Naive thymus-derived CD4-positive, alpha-beta T cell (primary cell): Measurements from ENCODE around the gene ZNF215. TPM values are rescaled to one million over a fixed set of nuclear protein-coding genes. Genes with fewer than 3 reads are reported as not detected.
"Not testable (repeated sequence)": the region's sequence is repeated elsewhere in the genome, so short reads cannot be mapped to it uniquely, and the experiment has no call there.

Source experiments
- ATAC-seq: fragments of 150-1000 bp; cut with Tn5 transposase; 2 replicates; pipeline ENCODE4 v1.10.0; 2021; ENCODE audit warnings: mild to moderate bottlenecking, moderate library complexity
- CTCF ChIA-PET: fragments of 350-600 bp; sonication (Branson Sonifier 250); formaldehyde crosslinking; loops from one replicate; lab custom pipeline; 2021; ENCODE audit warnings: antibody characterized with exemption; lab: Charles Lee
- POLR2A ChIA-PET: fragments of 350-600 bp; sonication (Branson Sonifier 250); formaldehyde crosslinking; loops from one replicate; lab custom pipeline; 2021; ENCODE audit warnings: antibody characterized with exemption, inconsistent platforms; lab: Charles Lee
- DNase-seq, 9 donors: peaks; one replicate each; pipeline versions ENCODE4 v3.0.0 to v3.0.0-alpha.2; 2020 to 2022; ENCODE audit warnings: mixed read lengths in 1 of 9
- H3K27ac ChIP-seq: one replicate; pipeline ENCODE4 v1.7.0; 2013; ENCODE audit warnings: mild to moderate bottlenecking, low read depth, low read length, moderate library complexity
- H3K27me3 ChIP-seq, 2 donors: one replicate each; pipeline ENCODE4 v1.7.0; 2013; ENCODE audit warnings: low read length in 2 of 2, mild to moderate bottlenecking in 2 of 2, moderate library complexity in 2 of 2; ENCODE audit not compliant: control insufficient read depth in 2 of 2, insufficient read depth in 2 of 2
- H3K36me3 ChIP-seq, 3 experiments: 1 replicate in 2 of 3; 2 replicates in 1 of 3; pipeline ENCODE4 v1.7.0; 2013; ENCODE audit warnings: low read length in 3 of 3, mild to moderate bottlenecking in 3 of 3, moderate library complexity in 1 of 3; ENCODE audit not compliant: insufficient read depth in 3 of 3, control insufficient read depth in 2 of 3
- H3K4me1 ChIP-seq, 2 donors: one replicate each; pipeline ENCODE4 v1.7.0; 2013; ENCODE audit warnings: low read length in 2 of 2, mild to moderate bottlenecking in 2 of 2, moderate library complexity in 1 of 2; ENCODE audit not compliant: control insufficient read depth in 2 of 2, insufficient read depth in 2 of 2
- H3K4me3 ChIP-seq: 2 replicates; pipeline ENCODE4 v1.7.0; 2013; ENCODE audit warnings: mild to moderate bottlenecking, low read length
- H3K9me3 ChIP-seq, 3 experiments: 1 replicate in 2 of 3; 2 replicates in 1 of 3; pipeline ENCODE4 v1.7.0; 2013; ENCODE audit warnings: low read length in 3 of 3; ENCODE audit not compliant: control insufficient read depth in 2 of 3
- H3K27ac Mint-ChIP-seq, 9 donors: one replicate each; pipeline ENCODE4 v1.8.0; 2020 to 2022; ENCODE audit warnings: mixed read lengths in 9 of 9, mild to moderate bottlenecking in 8 of 9, moderate library complexity in 5 of 9, inconsistent platforms in 2 of 9
- H3K27me3 Mint-ChIP-seq, 5 donors: one replicate each; pipeline ENCODE4 v1.8.0; 2021 to 2022; ENCODE audit warnings: mixed read lengths in 5 of 5, mild to moderate bottlenecking in 1 of 5
- H3K36me3 Mint-ChIP-seq, 5 donors: one replicate each; pipeline ENCODE4 v1.8.0; 2020 to 2022; ENCODE audit warnings: mixed read lengths in 5 of 5, mild to moderate bottlenecking in 3 of 5, inconsistent platforms in 1 of 5
- H3K4me1 Mint-ChIP-seq, 7 donors: one replicate each; pipeline ENCODE4 v1.8.0; 2020 to 2022; ENCODE audit warnings: mixed read lengths in 7 of 7, mild to moderate bottlenecking in 3 of 7, inconsistent platforms in 1 of 7
- H3K4me3 Mint-ChIP-seq, 10 donors: one replicate each; pipeline ENCODE4 v1.8.0; 2020 to 2022; ENCODE audit warnings: mild to moderate bottlenecking in 10 of 10, mixed read lengths in 10 of 10, moderate library complexity in 6 of 10, inconsistent platforms in 2 of 10
- H3K9me3 Mint-ChIP-seq, 11 donors: one replicate each; pipeline ENCODE4 v1.8.0; 2020 to 2022; ENCODE audit warnings: mixed read lengths in 11 of 11, mild to moderate bottlenecking in 4 of 11, inconsistent platforms in 1 of 11, moderate library complexity in 1 of 11
- intact Hi-C, 2 donors: fragments of 100-400 bp; cut with micrococcal nuclease; formaldehyde crosslinking; loops; one replicate each; pipeline ENCODE4 v1.15.1; 2023
- polyA plus RNA-seq, 2 donors: library from polyadenylated mRNA; unstranded; fragments of 300-500 nt; fragmentation: Illumina TruSeq; gene quantifications; one replicate each; pipeline ENCODE4 v1.2.3, GENCODE V29; 2021
- total RNA-seq, 6 experiments: library from RNA in 5 of 6; stranded (reverse) in 5 of 6; gene quantifications; 1 replicate in 5 of 6; 2 replicates in 1 of 6; pipeline ENCODE4 v1.2.3 and lab custom pipeline; 2021 to 2026

The ZNF215 gene
- total and polyA plus RNA-seq, 7 experiments from 2014 or later: 0.35 to 2.4 (median 0.54) TPM; not detected in 2

GRCh38 chr11:6962141-6962540 is 35.9 kb downstream of the ZNF215 start:
- no peaks in the 10 kb centered on the region for H3K27me3 ChIP-seq
- intact Hi-C loops: no loop called here
- peaks cover 0 to 5% (median 0%) of the 10 kb centered on the region in 11 donors for H3K9me3 Mint-ChIP-seq
- POLR2A ChIA-PET: no interaction called here
- no peak overlapping the region for H3K4me3 Mint-ChIP-seq
- ATAC-seq: no peak
- CTCF ChIA-PET: no interaction called here
- H3K36me3 ChIP-seq: no peaks in the 10 kb centered on the region
- no peak overlapping the region for H3K27ac Mint-ChIP-seq
- no peak overlapping the region for H3K4me3 ChIP-seq
- peaks cover 0 to 10% (median 0%) of the 10 kb centered on the region in 5 donors for H3K27me3 Mint-ChIP-seq
- H3K9me3 ChIP-seq: no peaks in the 10 kb centered on the region
- no peak for DNase-seq
- peaks cover 0 to 4% (median 0%) of the 10 kb centered on the region in 5 donors for H3K36me3 Mint-ChIP-seq
- H3K4me1 ChIP-seq: no peaks in the 10 kb centered on the region
- no peak overlapping the region for H3K27ac ChIP-seq
- no peaks in the 10 kb centered on the region for H3K4me1 Mint-ChIP-seq

- ChIA-PET POLR2A (no interaction called here), CTCF (no interaction called here)
- no peak overlapping the region for H3K27ac Mint-ChIP-seq
- intact Hi-C loops: no loop called here
- no peaks in the 10 kb centered on the region for H3K4me1 ChIP-seq
- no peaks in the 10 kb centered on the region for H3K27me3 ChIP-seq
- no peak overlapping the region for H3K27ac ChIP-seq
- H3K36me3 ChIP-seq: no peaks in the 10 kb centered on the region
- H3K4me3 Mint-ChIP-seq: no peak overlapping the region
- H3K9me3 ChIP-seq: no peaks in the 10 kb centered on the region
- ATAC-seq (no peak), DNase-seq (no peak)
- peaks cover 0 to 8% (median 0%) of the 10 kb centered on the region in 5 donors for H3K27me3 Mint-ChIP-seq
- no peak overlapping the region for H3K4me3 ChIP-seq
- no peaks in the 10 kb centered on the region for H3K4me1 Mint-ChIP-seq
- peaks cover 0 to 4% (median 0%) of the 10 kb centered on the region in 5 donors for H3K36me3 Mint-ChIP-seq
- peaks cover 0 to 10% (median 3%) of the 10 kb centered on the region in 11 donors for H3K9me3 Mint-ChIP-seq
Observed at GRCh38 chr11:6962673-6963072, 36.4 kb downstream of the ZNF215 start.

- ATAC-seq: no peak
- no peak overlapping the region for H3K4me3 ChIP-seq
- H3K27ac ChIP-seq: no peak overlapping the region
- intact Hi-C loops: no loop called here
- no peaks in the 10 kb centered on the region for H3K36me3 ChIP-seq
- Mint-ChIP-seq H3K9me3 (peaks cover 0 to 20% (median 7%) of the 10 kb centered on the region in 11 donors), H3K27ac (no peak overlapping the region), H3K4me3 (no peak overlapping the region), H3K4me1 (no peaks in the 10 kb centered on the region), H3K27me3 (peaks cover 0 to 12% (median 0%) of the 10 kb centered on the region in 5 donors), H3K36me3 (peaks cover 0 to 5% (median 0%) of the 10 kb centered on the region in 5 donors)
- no peak for DNase-seq
- no peaks in the 10 kb centered on the region for H3K27me3 ChIP-seq
- no peaks in the 10 kb centered on the region for H3K4me1 ChIP-seq
- no peaks in the 10 kb centered on the region for H3K9me3 ChIP-seq
- POLR2A ChIA-PET: no interaction called here
- CTCF ChIA-PET: no interaction called here
Observed at GRCh38 chr11:6968816-6969215, 42.6 kb downstream of the ZNF215 start.

DNA sequence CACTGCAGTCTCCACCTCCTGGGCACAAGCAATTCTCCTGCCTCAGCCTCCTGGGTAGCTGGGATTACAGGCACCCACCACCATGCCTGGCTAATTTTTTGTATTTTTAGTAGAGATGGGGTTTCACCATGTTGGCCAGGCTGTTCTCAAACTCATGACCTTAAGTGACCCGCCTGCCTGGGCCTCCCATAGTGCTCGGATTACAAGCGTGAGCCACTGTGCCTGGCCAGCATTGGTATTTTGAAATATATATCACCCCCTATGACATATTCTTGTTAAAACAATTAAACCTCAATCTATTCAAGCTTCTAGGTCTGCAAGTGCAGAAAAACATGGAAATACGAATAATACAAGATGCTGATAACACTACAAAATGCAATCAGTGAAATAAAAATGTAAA is 43.6 kb downstream of the ZNF215 start:
- DNase-seq, H3K27ac ChIP-seq, H3K27ac Mint-ChIP-seq, intact Hi-C loops, H3K4me1 ChIP-seq, H3K4me1 Mint-ChIP-seq, H3K4me3 Mint-ChIP-seq, ATAC-seq, H3K9me3 ChIP-seq, POLR2A ChIA-PET, H3K36me3 ChIP-seq, H3K27me3 ChIP-seq, H3K36me3 Mint-ChIP-seq, CTCF ChIA-PET, H3K4me3 ChIP-seq: not testable (repeated sequence)
- Mint-ChIP-seq H3K9me3 (peaks cover 0 to 20% (median 7%) of the 10 kb centered on the region in 11 donors), H3K27me3 (peaks cover 0 to 12% (median 0%) of the 10 kb centered on the region in 5 donors)

- H3K27ac ChIP-seq: no peak overlapping the region
- Mint-ChIP-seq H3K4me3 (no peak overlapping the region), H3K27ac (no peak overlapping the region), H3K4me1 (no peaks in the 10 kb centered on the region), H3K9me3 (peaks cover 0 to 8% (median 1%) of the 10 kb centered on the region in 11 donors), H3K27me3 (peaks cover 0 to 26% (median 5%) of the 10 kb centered on the region in 5 donors), H3K36me3 (peaks cover 0 to 3% (median 0%) of the 10 kb centered on the region in 5 donors)
- intact Hi-C loops: no loop called here
- no peak for ATAC-seq
- no peaks in the 10 kb centered on the region for H3K4me1 ChIP-seq
- H3K36me3 ChIP-seq: no peaks in the 10 kb centered on the region
- no peaks in the 10 kb centered on the region for H3K9me3 ChIP-seq
- CTCF ChIA-PET: no interaction called here
- DNase-seq: no peak
- H3K27me3 ChIP-seq: no peaks in the 10 kb centered on the region
- H3K4me3 ChIP-seq: no peak overlapping the region
- POLR2A ChIA-PET: no interaction called here
Observed at GRCh38 chr11:6979365-6979764, 53.1 kb downstream of the ZNF215 start.

DNA sequence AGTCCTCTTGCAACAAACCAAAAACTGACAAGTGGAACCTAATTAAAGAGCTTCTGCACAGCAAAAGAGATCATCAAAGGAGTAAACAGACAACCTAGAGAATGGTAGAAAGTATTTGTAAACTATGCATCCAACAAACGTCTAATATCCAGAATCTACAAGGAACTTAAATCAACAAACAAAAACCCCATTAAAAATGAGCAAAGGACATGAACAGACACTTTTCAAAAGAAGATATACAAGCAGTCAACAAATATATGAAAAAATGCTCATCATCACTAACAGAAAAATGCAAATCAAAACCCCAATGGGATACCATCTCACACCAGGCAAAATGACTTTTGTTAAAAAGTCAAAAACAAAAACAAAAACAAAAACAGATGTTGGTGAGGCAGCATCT is 60.3 kb downstream of the ZNF215 start:
- Mint-ChIP-seq H3K27ac (no peak overlapping the region), H3K4me1 (peaks cover 0 to 1% (median 0%) of the 10 kb centered on the region in 7 donors), H3K36me3 (no peaks in the 10 kb centered on the region), H3K27me3 (peaks cover 0 to 11% (median 0%) of the 10 kb centered on the region in 5 donors), H3K4me3 (no peak overlapping the region), H3K9me3 (peaks cover 0 to 4% (median 0%) of the 10 kb centered on the region in 11 donors)
- Histone ChIP-seq H3K36me3 (no peaks in the 10 kb centered on the region), H3K27ac (no peak overlapping the region), H3K27me3 (no peaks in the 10 kb centered on the region), H3K9me3 (no peaks in the 10 kb centered on the region), H3K4me1 (no peaks in the 10 kb centered on the region), H3K4me3 (no peak overlapping the region)
- ATAC-seq (no peak), DNase-seq (no peak)
- POLR2A ChIA-PET: no interaction called here
- intact Hi-C loops: no loop called here
- CTCF ChIA-PET: no interaction called here

DNA sequence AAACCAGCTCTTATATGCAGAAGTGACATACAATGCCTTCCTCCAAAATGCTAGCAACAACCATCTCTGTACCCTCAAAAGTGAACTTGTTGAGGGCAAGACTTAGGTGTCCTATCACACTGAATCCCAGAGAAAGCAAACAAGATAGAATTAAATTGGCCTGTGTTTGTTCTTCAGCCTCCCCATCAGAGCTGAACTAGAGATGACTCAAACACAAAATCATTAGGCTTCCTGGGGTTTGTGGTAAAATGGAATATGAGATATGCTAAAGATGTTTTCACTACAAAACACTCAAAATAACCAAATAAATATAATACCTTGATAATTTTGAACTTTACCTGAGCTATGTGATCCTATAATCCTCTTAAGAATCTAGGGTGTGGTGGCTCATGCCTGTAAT is 62.3 kb downstream of the ZNF215 start:
- no peak overlapping the region for H3K4me3 Mint-ChIP-seq
- Histone ChIP-seq H3K9me3 (no peaks in the 10 kb centered on the region), H3K36me3 (no peaks in the 10 kb centered on the region), H3K27me3 (no peaks in the 10 kb centered on the region), H3K4me3 (no peak overlapping the region), H3K27ac (no peak overlapping the region), H3K4me1 (no peaks in the 10 kb centered on the region)
- intact Hi-C loops: no loop called here
- H3K27ac Mint-ChIP-seq: no peak overlapping the region
- DNase-seq (no peak), ATAC-seq (no peak)
- CTCF ChIA-PET: no interaction called here
- peaks cover 0 to 7% (median 0%) of the 10 kb centered on the region in 5 donors for H3K27me3 Mint-ChIP-seq
- POLR2A ChIA-PET: no interaction called here
- peaks cover 0 to 1% (median 0%) of the 10 kb centered on the region in 7 donors for H3K4me1 Mint-ChIP-seq
- no peaks in the 10 kb centered on the region for H3K36me3 Mint-ChIP-seq
- H3K9me3 Mint-ChIP-seq: peaks cover 0 to 4% (median 0%) of the 10 kb centered on the region in 11 donors
